Stimulated activated CD8-positive, alpha-beta memory T cell treated with anti-CD3 and anti-CD28 coated beads, Interleukin-15, amount 100 ng/mL, for 1 hour (primary cell): ENCODE data around the gene PACSIN2.
"Not testable (repeated sequence)": the region's sequence is repeated elsewhere in the genome, so short reads cannot be mapped to it uniquely, and the experiment has no call there.

Experiments
- DNase-seq: peaks from one replicate; pipeline ENCODE4 v3.0.0-alpha.2; 2020; ENCODE audit warnings: low read depth

Gene PACSIN2

GRCh38 chr22:42945736-42946135, 69.2 kb downstream of the PACSIN2 start:
- no peak for DNase-seq

- no peak for DNase-seq
These were observed 69.9 kb downstream of the PACSIN2 start for GRCh38 chr22:42945027-42945426.

DNA sequence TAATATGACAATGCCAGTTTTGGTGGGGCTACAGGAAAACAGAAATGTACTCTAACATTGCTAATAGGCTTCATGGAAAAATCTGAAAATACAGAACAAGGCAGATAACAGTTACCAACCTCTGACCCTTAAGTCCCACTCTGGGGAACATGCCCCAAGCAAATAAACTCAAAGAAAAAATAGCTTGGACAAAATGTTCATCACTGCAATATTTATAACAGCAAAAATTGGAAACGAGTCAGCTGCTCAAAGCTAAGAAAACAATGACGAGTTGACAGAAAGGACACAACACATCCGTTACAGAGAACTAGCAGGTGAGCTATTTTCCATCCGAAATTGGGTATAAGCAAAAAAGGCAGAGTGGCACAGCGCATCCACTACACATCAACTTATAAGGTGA, 70.5 kb downstream of the PACSIN2 start:
- no peak for DNase-seq

DNA sequence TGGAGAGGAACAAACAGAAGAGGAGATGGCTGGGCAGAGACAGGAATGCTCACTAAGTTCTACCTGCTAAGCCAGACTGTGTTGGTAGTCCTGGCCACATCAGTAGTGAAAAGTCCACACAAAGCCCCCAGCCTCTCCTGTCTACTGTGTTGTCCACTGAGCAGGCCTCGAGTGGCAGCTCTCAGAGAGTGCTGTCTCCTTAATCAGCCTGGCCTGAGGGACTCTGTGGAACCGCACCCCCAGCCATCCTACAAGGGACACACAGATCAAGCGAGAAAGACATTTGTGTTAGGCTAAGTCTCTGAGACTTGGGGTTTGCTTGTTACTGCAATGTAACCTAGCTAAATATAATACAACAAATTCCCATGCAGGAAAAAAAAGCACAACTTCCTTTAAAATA, 71.0 kb downstream of the PACSIN2 start:
- DNase-seq = no peak

- no peak for DNase-seq
These were observed 72.6 kb downstream of the PACSIN2 start for GRCh38 chr22:42942351-42942750.

- no peak for DNase-seq
These were observed 74.9 kb downstream of the PACSIN2 start for GRCh38 chr22:42939941-42940653.

- DNase-seq = no peak
These were observed 75.5 kb downstream of the PACSIN2 start for GRCh38 chr22:42939451-42939881.

DNA sequence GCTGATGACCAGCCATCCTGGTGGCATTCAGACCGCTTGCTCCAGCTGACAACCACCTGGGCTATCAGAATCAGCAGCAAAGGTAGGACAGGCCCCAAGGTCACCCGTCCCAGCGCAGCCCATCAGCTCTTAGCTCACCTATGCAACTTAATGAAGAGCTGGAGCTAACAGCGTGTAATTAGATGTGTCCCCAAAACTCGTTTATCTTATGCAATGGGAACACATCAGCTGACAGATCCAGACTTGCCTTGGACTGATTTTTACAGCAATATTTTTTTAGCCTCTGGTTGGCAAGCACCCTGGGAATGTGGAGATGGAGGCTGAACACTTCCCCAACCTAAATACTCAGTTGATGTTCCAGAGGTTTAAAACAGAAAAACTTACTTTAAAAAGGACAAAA, 76.0 kb downstream of the PACSIN2 start:
- no peak for DNase-seq

GRCh38 chr22:42938449-42938848, 76.5 kb downstream of the PACSIN2 start:
- no peak for DNase-seq

GRCh38 chr22:42937164-42937843, 77.6 kb downstream of the PACSIN2 start:
- no peak for DNase-seq

DNA sequence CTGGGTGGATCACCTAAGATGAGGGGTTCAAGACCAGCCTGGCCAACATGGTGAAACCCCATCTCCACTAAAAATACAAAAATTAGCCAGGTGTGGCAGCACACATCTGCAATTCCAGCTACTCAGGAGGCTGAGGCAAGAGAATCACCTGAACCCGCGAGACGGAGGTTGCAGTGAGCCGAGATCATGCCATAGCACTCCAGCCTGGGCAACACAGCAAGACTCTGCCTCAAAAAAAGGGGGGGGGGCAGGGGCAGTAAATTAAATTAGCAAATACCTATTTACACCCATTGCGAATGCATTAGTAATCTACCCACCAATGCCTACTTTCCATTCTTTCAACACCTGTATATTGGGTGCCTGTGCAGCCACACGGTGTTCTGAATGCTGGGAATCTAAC, 78.3 kb downstream of the PACSIN2 start:
- not testable (repeated sequence) for DNase-seq

DNA sequence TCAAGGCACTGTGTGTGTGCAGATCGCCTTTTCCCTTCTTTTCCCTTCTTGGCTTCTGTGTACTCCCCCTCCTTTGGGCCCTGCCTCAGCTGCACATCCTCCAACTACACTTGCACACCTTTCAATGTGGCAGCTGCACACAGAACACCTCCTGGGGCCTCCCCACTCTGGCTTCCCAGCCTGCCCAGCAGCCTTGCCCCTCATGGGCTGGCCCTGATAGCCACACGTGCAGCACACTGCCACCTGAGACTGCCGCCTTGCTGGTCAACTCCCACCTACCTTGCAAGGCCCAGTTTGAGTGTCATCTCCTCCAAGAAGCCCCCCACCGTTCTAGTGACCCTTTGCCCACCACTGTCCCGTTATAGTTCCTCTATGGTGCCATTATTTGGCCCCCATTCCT, 80.6 kb downstream of the PACSIN2 start:
- DNase-seq = no peak

DNA sequence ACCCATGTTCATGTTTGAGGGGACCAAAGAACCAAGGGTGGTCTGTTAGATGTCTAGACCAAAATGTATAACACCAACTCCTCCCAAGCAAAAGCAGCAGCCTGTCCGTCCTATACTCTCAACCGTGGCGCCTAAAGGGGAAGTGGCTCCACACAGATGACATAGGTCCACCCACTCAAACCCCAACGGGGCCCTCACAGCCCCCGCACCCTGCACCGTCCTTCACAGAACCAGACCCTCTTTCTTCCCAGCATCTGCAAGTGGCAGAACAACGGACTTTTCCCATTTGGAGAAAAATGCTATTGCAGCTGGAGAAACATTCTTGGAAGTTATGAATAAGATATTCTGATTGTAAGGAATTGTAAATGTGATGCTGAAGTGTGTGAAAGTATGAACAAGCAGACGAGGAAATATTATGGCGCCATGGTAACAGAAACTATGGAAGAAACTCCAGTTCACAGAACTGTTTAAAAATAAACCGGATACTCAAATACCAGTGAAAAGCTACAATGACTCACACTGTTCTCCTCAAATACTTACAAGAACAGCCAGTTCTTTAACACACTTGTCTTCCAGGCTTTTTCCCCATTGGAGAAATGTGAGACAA, 81.4 kb downstream of the PACSIN2 start:
- no peak for DNase-seq

DNA sequence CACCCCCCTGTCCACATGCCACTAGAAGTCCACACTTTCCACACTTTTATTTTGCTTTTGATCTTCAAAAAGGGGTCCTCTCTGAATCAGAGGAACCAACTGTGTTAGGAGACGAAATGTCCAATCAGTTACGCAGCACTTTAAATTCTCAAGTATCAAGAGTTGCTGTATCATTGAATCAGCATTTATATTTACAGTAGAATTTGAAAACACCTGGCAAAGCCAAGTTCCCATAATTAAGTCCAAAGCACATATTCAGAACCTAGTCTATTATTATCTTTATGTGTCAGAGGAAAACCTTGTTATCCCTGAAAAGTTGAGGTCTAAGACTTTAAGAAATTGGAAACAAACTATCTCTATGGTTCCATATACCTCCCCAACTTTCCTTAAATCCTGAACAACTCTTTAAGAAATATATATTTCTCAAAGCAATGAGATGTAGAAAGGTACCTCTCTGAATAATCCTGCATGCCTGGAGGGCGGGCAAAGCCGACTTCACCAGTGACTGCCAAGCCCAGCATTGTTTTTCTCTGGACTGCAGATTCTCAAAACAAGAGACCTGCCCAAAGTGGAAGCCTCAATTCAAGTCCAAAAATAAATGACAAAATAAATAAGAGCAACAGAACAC, 82.0 kb downstream of the PACSIN2 start:
- DNase-seq = no peak

GRCh38 chr22:42932197-42932519, 82.8 kb downstream of the PACSIN2 start:
- no peak for DNase-seq

GRCh38 chr22:42931421-42932196, 83.3 kb downstream of the PACSIN2 start:
- no peak for DNase-seq

DNA sequence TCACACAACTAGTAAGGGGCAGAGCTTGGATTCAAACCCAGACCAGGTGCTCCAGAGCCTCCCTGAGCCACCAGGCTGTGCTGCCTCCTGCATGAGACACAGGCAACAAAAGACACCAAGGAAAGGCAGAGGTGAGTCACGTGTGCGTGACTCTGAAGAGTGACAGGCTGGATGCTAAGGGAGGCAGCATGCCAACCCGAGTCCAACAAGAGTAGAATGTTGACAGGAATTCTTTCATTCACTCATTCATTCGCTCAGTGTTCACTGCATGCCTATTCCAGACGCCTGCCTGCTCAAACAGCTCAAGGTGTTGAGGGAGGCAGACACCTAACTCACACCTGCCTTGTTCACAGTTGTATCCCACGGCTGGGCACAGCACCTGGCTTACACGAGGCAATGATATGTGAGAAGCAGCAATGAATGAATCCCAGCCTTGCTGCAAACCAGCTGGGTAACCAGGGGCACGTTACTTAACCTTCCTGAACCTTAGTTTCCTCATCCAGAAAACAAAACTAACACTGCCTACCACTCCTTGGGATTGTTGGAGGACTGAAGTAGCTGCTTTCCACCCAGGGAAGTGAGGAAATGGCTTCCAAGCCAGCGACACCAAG, 84.0 kb downstream of the PACSIN2 start:
- no peak for DNase-seq

- DNase-seq = no peak
These were observed 85.2 kb downstream of the PACSIN2 start for GRCh38 chr22:42929838-42930155.

DNA sequence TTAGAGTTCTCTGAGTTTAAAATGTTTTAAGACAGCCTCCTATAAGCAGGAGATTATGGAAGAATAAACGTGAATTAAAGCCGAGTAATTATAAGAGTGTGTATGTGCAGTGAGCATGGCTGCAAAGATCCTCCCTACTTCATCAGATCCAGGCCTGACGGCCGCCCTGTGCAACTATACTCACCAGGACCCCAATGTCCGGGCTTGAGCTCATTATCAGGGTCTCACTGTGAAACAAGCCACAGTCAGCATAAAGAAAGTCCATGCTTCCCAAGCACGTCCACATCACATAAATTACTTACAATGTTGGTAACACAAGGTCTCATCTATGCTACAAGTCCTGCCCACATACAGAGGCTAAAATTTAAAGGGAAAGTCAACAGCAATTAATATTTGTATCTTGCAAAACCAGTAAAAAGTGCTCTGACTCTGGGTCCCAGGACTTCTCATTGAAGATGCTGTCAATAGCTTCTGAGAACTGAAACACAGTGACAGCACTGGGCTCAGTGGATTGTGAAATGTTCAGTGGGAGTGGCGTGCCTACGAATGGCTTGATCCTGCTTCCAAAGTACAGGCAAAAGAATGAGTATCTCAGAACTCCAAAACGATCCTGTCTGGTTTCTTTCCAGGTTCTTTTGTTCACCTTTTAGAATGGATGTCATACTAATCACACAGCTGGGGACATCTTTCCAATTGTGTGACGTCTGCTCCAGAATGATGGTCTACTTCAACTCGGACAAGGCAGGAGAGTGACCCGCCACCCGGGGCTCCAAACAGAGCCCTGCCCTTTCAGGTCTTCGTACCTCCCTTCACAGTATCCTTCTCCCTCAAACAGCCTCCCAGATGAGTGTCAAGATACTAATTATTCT, 85.7 kb downstream of the PACSIN2 start:
- no peak for DNase-seq

DNA sequence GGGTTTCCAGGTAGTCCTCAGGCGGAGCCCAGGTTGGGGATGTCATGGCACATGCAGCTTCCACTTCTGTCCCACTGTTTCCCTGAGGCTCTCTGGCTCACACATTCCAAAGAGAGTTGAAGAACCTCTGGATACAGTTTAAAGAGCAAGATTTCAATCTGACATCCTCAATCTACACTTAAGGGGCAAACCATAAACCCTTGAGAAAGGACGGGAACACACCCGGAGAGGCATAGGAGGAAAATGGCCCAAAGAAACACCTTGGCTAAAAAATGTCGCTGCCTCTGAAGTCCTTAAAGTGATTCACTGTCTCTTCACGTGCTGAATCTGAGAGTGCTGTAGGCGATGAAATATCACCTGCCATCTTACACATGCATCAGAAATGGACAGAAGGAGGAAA, 87.0 kb downstream of the PACSIN2 start:
- DNase-seq = no peak

- DNase-seq = no peak
These were observed 88.2 kb downstream of the PACSIN2 start for GRCh38 chr22:42926768-42927167.
